GM21737 (cell line): Measurements from ENCODE around the gene OTUD3.
"Not testable (repeated sequence)": the region's sequence is repeated elsewhere in the genome, so short reads cannot be mapped to it uniquely, and the experiment has no call there.

Experiments used
- ATAC-seq: cut with Tn5 transposase; IDR thresholded peaks from one replicate; pipeline ENCODE4 v1.9.1; 2021; ENCODE audit warnings: mild to moderate bottlenecking, moderate library complexity; ENCODE audit not compliant: unreplicated experiment

The OTUD3 gene

DNA sequence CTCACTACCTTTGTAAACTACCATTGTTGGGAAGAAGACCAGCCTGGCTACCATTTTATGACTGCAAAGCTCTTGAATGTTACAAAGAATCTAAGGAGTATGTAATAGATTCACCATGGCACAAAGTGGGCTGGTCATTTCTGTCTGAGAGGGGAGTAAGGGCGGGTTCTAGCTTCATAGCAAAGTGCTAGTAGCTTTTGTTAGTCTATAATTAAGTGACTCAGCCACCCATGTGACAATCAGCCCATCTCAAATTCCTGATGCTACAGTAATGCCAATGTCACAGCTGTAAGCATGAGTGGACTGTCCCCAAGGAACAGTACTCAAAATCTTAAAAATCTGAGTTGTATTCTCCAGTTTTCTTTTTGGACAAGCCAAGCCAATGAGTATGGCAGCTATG is 15.4 kb upstream of the OTUD3 start:
- ATAC-seq = no peak

DNA sequence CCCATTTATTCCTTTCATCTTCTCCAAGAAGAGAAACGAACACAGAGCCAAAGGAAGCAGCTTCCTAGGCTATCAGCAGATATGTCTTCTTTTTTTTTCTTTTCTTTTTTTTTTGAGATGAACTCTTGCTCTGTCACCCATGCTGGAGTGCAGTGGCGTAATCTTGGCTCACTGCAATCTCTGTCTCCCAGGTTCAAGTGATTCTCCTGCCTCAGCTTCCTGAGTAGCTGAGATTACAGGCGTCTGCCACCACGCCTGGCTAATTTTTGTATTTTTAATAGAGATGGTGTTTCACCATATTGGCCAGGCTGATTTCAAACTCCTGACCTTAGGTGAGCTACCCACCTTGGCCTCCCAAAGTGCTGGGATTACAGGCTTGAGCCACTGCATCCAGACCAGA is 13.6 kb upstream of the OTUD3 start:
- ATAC-seq = not testable (repeated sequence)

DNA sequence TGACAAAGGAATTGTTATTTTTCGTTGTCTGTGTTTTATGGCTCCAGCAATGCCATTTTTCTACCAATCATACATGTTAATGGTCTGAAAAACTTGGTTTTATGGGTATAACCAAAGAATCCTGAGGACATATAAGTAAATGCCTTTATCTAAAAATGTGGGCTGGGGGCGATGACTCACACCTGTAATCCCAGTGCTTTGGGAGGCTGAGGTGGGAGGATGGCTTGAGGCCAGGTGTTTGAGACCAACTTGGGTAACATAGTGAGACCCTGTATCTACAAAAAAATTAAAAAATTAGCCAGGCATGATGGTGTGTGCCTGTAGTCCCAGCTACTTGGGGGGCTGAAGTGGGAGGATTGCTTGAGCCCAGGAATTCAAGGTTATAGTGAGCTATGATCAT is 12.7 kb upstream of the OTUD3 start:
- not testable (repeated sequence) for ATAC-seq

DNA sequence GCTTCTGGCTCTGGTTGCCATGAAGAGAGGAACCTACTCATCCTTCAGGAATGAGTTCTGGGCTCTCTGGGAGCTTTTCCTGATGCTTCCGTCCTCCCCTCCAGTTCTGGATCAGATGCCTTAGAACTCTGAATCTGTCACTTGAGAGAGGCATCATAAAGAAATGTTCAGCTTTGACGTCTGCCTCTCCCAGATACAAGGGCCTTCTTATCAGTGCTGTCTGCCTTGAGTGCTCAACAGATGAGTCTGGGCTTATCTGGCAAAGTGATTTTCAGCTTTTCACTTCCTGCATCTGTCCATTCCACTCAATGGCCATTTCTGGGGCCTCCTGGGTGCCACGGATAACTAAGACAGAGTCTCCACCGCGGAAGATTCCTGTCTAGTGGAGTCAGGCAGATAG is 12.3 kb upstream of the OTUD3 start:
- ATAC-seq = no peak

DNA sequence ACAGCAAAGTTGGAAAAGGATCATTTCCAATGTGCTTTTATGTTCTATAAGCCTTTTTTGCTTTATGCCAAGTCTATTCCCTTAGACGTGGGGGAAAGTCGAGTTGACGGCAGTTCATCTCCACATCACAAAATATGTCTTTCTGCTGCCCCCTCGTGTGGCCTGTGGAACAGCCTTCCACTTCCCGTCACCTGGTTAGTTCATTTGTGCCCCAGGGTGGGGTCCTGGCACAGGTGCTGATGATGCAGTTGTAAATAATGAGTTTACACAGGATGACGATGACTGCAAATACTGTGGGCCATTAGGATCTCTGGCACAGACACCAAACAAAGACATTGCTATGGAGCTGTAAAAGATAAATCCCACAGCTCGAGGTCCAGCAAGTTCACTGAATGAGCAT is 10.0 kb upstream of the OTUD3 start:
- no peak for ATAC-seq

DNA sequence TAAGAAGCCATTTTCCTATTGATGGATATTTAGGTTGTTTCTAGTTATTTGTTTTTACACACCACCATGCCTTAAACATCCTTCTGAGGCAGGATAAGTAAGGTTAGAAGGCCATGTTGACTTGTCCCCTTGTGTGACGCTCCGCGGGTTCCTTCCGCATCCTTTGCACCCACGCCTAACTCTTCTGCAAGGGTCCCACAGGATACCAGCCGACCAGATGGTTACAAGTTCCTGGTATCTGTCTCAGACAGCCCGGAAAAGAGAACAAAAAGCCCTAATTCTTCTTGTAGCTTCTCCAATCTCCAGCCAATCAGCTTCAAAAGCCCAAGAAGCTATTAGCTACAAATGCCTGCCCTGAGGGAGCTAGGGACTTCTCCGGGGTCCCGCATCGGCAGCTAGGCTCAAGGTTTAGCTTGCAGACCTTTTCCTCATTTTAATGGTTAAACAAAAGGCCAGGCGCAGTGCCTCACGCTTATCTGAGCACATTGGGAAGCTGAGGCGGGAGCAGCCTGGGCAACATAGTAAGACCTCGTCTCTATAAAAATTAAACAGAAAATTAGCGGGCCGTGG is 4.9 kb upstream of the OTUD3 start:
- no peak for ATAC-seq

DNA sequence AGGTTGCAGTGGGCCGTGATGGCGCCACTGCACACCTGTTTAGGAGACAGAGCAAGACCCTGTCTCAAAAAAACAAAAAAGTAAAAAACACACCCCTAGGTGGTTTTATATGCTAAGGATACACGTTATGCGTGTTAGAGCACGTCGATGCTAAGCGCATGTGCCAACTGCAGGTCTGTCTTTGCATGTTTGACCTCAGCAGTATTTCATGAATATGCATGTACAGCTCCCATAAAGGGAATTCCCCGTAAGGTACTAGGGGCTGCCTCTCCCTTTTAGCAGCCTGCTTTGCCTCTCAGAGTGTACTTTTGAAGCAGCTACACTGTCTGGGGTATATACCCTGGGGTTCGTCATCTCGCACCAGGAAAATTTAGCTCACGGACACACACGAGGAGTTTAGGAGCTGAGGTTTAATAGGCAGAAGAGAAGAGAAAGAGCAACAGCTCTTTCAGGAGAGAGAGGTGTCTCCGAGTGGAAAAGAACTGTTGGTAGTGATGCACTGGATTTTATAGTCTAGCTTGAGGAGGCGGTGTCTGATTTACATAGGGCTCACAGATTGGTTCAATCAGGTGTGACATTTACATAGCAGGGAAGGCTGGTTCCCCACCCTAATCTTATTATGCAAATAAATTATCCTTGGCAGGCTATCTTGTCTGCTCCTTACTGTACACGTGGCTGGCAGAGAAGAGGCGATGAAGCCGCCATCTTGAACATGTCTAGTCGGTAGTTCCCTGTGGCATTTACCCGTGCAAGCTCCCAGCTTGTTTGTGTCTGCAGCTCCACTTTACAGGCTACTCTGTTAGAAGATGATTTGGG is 4.2 kb upstream of the OTUD3 start:
- no peak for ATAC-seq

DNA sequence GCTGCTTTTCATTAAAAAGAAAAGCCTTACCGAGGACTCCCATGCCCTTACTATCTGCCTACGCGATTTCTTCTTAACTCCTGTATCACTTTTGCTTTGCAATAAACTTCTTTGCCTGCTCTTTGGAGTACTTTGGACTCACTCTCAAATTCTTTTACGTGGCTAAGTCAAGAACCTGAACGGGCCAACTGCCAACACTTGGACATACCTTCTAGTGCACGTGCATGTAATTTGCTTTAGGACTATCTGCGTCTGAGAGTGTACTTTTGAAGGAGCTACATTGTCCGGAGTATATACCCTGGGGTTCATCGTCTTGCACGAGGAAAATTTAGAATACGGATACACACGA is 3.6 kb upstream of the OTUD3 start:
- ATAC-seq = no peak

DNA sequence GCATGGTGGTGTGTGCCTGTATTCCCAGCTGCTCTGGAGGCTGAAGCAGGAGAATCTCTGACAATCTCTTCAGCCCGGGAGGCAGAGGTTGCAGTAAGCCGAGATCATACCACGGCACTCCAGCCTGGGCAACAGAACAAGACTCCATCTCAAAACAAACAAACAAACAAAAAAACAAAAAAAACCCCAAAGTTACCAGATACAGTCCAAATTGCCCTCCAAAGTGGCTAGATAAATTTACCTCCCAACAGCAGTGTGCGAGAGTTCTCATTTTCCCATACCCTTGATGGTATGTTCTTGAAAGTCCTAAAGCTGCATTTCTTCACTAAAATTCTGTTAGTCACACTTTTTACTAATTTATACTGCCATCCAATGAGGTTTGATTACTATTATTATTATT is 3.0 kb upstream of the OTUD3 start:
- no peak for ATAC-seq

DNA sequence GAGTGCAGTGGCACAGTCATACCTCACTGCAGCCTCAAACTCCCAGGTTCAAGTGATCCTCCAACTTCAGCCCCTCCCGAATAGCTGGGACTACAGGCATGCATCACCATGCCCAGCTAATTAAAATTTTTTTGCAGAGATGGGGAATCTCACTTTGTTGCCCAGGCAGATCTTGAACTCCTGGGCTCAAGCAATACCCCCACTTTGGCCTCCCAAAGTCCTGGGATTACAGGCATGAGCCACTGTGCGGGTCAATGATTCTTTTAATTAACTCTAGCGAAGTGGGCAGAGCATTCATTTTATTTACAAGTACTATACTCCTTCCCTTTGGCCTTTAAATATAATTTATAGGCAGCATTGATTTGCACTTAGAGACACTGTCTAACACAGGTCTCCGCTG is 2.5 kb upstream of the OTUD3 start:
- ATAC-seq = no peak

DNA sequence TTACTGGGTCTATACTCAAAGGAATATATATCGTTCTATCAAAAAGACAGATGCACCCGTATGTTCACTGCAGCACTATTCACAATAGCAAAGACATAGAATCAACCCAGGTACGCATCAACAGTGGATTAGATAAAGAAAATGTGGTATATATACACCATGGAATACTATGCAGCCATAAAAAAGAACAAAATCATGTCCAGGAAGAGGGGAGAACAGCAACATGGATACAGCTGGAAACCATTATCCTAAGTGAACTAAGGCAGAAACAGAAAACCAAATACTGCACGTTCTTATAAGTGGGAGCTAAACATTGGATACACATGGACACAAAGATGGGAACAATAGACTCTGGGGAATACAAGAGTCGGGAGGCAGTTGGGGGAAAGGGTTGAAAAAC is 1.4 kb upstream of the OTUD3 start:
- ATAC-seq = not testable (repeated sequence)

DNA sequence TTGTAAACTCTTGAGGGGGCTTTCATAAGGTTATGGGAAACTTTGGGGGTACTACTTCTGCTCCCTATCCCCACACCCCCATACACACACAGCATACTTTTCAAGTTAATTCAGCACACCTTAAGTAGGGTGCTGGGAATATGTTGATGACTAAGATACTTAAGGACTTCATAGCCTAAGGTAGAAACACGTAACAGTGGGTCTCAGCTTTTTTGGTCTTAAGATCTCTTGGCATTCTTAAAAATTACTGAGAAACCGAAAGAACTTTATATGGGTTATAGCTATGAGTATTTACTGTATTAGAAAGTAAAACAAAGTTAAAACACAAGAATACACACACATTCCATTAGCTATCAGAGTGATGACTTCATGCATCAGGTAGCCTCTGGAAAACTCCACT is 2.1 kb downstream of the OTUD3 start:
- ATAC-seq = no peak

DNA sequence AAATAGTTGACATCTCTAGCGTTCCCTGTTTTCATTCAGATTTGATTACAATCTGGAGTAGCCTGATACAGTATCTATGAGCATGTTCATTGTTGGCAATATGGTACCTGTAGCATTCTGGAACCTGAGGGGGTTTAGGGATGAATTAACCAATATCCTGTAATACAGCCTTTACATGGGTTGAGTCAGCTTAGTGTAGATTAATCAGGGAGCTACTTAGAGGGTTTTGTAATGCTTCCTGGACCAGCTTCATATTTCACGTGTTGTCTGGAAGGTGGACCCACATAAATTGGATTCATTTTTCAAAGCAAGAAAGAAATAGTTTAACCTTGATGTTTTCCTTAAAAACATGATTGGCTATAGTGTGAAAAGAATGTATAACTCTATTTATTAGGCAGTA is 3.6 kb downstream of the OTUD3 start:
- ATAC-seq = no peak

DNA sequence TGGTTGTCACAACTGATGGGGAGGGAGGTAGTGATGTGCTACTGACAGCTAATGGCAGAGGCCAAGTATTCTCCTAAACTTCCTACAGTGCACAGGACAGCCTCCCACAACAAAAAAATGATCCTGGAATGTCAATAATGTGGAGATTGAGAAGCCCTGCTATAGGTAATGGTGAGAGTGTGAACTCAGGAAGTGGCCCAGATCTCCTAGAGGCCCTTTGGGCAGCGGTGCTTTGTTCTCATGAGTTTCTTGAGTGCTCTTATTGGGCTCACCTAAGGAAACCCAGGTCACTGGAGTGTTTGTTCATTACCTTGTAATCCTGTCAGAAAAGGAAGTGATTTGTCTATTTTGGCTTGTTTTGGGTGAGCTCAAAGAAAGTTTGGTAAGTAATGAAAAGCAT is 5.9 kb downstream of the OTUD3 start:
- no peak for ATAC-seq

DNA sequence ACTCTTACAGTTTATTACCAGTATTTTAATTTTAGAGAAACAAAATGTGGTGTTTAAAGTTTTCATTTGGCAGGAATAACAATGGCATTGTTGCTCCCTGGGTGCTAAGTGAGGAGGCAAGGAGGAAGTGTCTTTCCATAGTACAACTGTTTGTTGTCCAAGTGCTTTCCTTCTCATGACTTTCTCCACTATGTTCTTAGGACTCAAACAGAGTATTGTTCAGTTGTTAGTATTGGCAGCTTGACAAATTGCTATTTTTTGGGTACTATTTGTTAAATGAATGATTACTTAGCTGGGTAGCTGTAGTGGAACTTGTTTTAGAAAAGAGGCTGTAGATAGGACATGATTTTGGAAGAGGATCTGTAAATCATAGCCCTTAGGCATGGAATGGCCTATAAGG is 7.5 kb downstream of the OTUD3 start:
- no peak for ATAC-seq

DNA sequence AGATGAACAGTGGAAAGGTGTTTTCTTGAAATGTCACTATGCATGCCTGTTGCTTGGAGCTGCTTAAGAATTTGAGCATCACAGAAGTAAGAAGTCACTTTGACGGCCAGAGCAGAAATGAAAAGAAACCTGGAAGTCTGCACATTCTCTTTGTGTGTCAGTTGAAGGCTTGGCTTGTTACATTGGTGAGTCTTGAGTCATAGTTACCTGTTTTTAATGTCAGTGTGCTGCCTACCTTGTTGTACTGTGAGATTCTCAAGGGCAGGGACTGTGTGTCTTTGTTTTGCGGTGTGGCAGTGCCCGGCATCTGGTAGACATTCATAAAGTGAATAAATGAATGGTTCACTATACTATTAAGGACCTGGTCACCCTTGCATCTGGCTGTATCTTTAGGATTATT is 9.9 kb downstream of the OTUD3 start:
- no peak for ATAC-seq

DNA sequence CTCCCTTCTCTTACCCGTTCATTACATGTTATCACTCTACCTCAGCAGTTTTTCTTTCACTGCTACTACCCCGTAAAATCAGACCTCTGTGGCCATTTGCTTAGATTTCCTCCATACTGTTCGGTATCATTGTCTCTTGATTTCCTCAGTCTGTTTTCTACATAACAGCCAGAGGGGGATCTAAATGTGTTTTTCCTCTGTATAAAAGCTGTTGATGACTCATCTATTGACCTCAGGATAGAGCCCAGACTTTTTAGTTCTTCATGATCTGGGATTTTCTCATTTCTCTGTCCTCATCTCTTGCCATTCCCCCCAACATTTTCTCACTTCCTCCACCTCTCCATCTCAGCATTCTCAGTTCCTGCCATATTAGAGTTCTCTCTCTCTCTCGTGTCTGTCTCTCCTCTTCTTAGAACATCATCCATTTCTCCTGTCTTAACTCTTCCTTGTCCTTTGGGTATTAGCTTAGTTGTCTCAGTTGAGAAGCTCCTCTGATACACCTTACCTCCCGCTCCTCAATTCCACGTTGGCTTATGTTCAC is 10.5 kb downstream of the OTUD3 start:
- no peak for ATAC-seq

DNA sequence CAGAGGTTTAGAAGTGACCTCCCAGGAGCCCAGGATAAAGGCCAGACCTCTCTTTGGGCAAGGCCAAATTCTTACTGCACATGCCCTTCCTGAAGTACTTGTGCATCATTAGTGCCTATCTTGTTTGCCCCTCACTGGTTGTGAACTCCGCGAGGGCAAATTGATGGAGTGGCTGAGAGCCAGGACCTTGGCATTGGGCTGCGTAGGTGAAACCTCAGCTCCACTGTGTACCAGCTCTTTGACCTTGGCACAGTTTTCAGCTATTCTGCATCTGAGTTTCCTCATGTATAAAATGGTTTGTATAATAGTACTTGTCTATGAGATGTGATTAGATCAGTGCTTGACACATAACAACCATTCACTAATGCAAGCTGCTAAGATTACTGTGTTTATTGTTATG is 11.5 kb downstream of the OTUD3 start:
- no peak for ATAC-seq

DNA sequence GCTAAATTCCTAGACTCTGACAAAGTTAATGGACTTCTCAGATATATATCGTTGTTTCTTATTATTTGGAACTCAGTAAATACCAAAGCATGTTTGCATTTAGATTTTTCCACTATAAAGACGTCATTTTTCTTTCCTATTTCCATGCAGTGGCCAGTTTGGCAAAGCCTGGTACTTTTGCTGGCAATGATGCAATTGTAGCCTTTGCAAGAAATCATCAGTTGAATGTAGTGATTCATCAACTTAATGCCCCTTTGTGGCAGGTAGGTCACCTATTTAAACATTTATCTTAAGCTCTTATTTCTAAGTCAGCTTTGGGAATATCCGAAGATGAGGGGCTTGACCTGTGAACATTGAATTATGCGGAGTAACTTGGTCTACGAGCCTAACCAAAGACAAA is 12.0 kb downstream of the OTUD3 start:
- ATAC-seq = no peak

DNA sequence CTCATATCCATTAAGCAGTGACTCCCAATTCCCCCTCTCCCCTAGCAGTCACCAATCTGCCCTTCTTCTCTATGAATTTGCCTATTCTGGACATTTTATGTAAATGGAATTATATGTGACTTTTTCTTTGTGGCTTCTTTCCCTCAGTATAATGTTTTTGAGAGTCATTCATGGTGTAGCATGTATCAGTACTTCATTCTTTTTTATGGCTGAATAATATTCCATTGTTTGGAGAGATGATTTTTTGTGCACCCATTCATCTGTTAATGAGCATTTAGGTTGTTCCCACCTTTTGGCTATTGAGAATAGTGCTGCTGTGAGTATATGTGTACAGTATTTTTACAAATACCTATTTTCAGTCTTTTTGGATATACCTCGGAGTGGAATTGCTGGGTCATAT is 19.5 kb downstream of the OTUD3 start:
- ATAC-seq = no peak

DNA sequence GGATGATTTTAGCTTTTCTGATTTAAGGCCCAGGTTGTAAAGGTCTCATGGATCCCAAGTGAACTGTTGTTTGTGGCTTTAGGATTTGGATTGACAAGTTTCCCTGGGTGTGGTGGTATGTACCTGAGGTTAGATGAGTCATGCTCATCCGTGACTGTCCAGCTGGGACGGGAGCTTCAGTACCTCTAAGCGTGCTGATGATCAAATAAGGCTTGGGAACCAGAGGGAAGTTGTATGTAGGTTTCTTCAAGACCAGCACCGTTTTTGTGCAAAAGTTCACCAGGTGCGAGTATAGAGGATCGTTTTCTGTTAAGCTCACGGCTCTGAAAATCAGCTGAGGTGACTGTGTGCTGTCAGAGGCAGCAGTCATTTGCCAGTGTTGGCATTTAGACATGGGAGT is 21.4 kb downstream of the OTUD3 start:
- ATAC-seq = no peak

DNA sequence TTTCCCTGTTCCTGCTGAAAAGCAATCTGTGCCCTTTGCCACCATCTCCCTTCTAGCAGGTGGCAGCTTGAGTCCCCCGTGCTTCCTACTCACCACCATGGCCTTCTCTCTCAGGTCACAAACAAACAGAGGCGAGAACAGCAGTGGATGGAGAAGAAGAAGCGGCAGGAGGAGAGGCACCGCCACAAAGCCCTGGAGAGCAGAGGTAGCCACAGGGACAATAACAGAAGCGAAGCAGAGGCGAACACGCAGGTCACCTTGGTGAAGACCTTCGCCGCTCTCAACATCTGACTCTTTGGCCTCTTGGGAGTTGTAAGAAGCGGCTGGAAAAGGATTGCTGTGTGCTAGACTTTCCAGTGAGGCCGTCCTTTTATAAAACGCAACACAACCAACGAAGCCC is 25.3 kb downstream of the OTUD3 start:
- no peak for ATAC-seq

DNA sequence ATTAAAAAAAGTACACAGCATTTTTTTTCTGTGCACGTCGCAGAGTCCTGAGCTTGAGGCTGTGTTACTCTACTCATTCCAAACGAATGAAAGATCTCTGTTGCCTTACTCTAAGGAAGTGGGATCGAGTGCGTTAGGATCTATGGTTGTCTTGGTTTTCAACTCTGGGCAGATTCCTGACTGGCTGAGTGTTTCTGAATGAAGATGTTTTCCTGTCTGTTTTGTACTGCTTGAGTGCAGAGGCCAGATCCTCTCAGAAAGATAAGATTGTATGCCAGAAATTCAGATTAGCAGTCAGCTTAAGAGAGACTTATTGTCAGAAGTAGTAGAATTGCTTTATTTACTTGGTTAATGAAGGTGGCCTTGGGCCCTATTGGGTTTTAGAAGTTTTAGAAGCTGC is 27.2 kb downstream of the OTUD3 start:
- no peak for ATAC-seq
